Tibial nerve (tissue), 4 donors: ENCODE results near the gene ERFE. TPM values are rescaled to one million over a fixed set of nuclear protein-coding genes. Genes with fewer than 3 reads are reported as not detected.

ENCODE experiments used
- DNase-seq, 2 donors: peaks; one replicate each; pipeline ENCODE4 v3.0.0-alpha.2; 2019; ENCODE audit warnings: low spot score in 2 of 2
- H3K27ac ChIP-seq, 4 donors: fragments of 200-600 bp; sonication (generic) in 3 of 4; one replicate each; pipeline ENCODE4 v1.5.1; 2017 to 2019; ENCODE audit warnings: mild to moderate bottlenecking in 1 of 4
- H3K27me3 ChIP-seq, 2 donors: fragments of 200-600 bp; sonication (generic) in 1 of 2; one replicate each; pipeline versions ENCODE4 v1.5.1 to v1.6.0; 2017 to 2019
- H3K36me3 ChIP-seq, 3 donors: fragments of 200-600 bp; sonication (generic); one replicate each; pipeline ENCODE4 v1.5.1; 2018 to 2019
- H3K4me1 ChIP-seq, 4 donors: fragments of 200-600 bp; sonication (generic) in 3 of 4; one replicate each; pipeline ENCODE4 v1.5.1; 2017 to 2019
- H3K4me3 ChIP-seq, 4 donors: fragments of 200-600 bp; sonication (generic) in 3 of 4; one replicate each; pipeline ENCODE4 v1.5.1; 2017 to 2019; ENCODE audit warnings: mild to moderate bottlenecking in 1 of 4, moderate library complexity in 1 of 4
- H3K9me3 ChIP-seq, 4 donors: fragments of 200-600 bp; sonication (generic) in 3 of 4; one replicate each; pipeline ENCODE4 v1.5.1; 2017 to 2019
- EP300 ChIP-seq, 2 donors: sonication (generic); formaldehyde crosslinking; IDR thresholded peaks; one replicate each; pipeline ENCODE4 v1.6.1; 2017; ENCODE audit warnings: antibody characterized with exemption in 2 of 2, mild to moderate bottlenecking in 1 of 2
- POLR2A ChIP-seq, 2 donors: fragments of 450-650 bp; IDR thresholded peaks; one replicate each; pipeline ENCODE4 v1.6.1; 2017; ENCODE audit warnings: antibody characterized with exemption in 2 of 2, mild to moderate bottlenecking in 2 of 2, moderate library complexity in 2 of 2
- WGBS, 2 donors: methylation state at CpG; one replicate each; pipeline ENCODE4 v1.1.5; 2018; 5-methylcytosine and 5-hydroxymethylcytosine counted together
- total RNA-seq, 4 donors: library from RNA; depleted of rRNA; stranded (reverse); fragments of >200 nt; gene quantifications; one replicate each; pipeline ENCODE4 v1.1.0, GENCODE V29; 2016
- TF ChIP-seq, protein P1 (sequence below), 5 experiments: fragments of 200-600 bp in 3 of 5; fragments of 450-650 bp in 2 of 5; sonication (generic) in 3 of 5; IDR thresholded peaks; one replicate each; pipeline ENCODE4 v1.5.1; 2016 to 2019; ENCODE audit warnings: antibody characterized with exemption in 5 of 5, mild to moderate bottlenecking in 3 of 5, moderate library complexity in 2 of 5

The ERFE gene
- total RNA-seq, 4 donors from 2014 or later: not detected

DNA sequence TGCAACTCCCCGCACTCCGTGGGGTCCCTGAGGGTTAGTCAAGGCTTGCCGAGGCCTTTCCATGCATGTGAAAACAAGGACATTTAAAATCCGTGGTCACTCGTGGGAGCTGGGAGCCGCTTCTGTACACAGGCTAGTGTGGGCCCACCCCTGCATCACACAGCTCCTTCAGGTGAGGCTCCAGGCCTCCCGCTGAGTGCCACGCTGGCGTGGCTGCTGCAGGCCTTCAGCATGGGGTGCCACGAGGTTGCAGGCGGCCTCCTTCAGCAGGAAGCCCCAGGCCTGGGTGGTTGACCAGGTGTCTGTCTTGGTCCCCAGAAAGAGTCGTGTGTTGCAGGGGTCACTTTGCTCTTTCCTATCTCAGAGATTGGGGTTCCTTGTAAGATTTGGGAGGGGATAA lies 13.7 kb upstream of the ERFE start:
- no peaks in the 10 kb centered on the region for H3K9me3 ChIP-seq
- no peak overlapping the region for H3K27ac ChIP-seq
- H3K27me3 ChIP-seq: no peaks in the 10 kb centered on the region
- no peaks in the 10 kb centered on the region for H3K36me3 ChIP-seq
- no peak overlapping the region for H3K4me3 ChIP-seq
- WGBS, 2 donors: 83 to 85% methylated on average over 5 to 12 of the region's 12 CpGs
- DNase-seq: no peak
- TF ChIP-seq, protein P1, sequence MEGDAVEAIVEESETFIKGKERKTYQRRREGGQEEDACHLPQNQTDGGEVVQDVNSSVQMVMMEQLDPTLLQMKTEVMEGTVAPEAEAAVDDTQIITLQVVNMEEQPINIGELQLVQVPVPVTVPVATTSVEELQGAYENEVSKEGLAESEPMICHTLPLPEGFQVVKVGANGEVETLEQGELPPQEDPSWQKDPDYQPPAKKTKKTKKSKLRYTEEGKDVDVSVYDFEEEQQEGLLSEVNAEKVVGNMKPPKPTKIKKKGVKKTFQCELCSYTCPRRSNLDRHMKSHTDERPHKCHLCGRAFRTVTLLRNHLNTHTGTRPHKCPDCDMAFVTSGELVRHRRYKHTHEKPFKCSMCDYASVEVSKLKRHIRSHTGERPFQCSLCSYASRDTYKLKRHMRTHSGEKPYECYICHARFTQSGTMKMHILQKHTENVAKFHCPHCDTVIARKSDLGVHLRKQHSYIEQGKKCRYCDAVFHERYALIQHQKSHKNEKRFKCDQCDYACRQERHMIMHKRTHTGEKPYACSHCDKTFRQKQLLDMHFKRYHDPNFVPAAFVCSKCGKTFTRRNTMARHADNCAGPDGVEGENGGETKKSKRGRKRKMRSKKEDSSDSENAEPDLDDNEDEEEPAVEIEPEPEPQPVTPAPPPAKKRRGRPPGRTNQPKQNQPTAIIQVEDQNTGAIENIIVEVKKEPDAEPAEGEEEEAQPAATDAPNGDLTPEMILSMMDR (IDR thresholded peaks at IDR 0.05): no peak
- TF ChIP-seq POLR2A (IDR thresholded peaks at IDR 0.05) (no peak), EP300 (IDR thresholded peaks at IDR 0.05) (no peak)
- H3K4me1 ChIP-seq: no peaks in the 10 kb centered on the region

DNA sequence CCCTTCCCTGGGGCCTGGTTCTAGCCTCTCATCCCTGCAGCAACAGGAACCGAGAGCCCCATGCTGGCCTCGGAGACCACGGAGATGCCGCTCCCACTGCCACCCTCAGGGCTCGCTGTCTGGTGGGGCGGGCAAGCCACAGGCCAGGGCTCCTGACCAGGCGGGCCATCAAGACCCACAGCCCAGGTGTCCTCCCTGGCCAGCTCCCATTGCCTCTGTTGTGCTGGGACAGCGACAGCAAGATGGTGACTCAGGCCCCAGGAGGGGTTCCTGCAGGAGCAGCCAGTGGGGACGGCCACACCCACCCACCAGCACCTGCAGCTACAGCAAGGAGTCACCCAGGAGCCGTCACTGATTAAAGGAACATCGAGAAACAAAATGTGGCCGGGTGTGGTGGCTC lies 12.9 kb upstream of the ERFE start:
- Histone ChIP-seq H3K9me3 (no peaks in the 10 kb centered on the region), H3K4me1 (no peaks in the 10 kb centered on the region), H3K36me3 (no peaks in the 10 kb centered on the region), H3K27ac (no peak overlapping the region), H3K27me3 (no peaks in the 10 kb centered on the region), H3K4me3 (no peak overlapping the region)
- DNase-seq: no peak
- 79 to 82% methylated on average over 9 to 12 of the region's 12 CpGs for WGBS, 2 donors
- TF ChIP-seq EP300 (IDR thresholded peaks at IDR 0.05): no peak
- TF ChIP-seq, protein P1 (IDR thresholded peaks at IDR 0.05): no peak

GRCh38 chr2:238146884-238147544 lies 11.8 kb upstream of the ERFE start:
- DNase-seq: no peak
- TF ChIP-seq, protein P1 (IDR thresholded peaks at IDR 0.05): no peak
- TF ChIP-seq POLR2A (IDR thresholded peaks at IDR 0.05) (no peak), EP300 (IDR thresholded peaks at IDR 0.05) (no peak)
- WGBS, 2 donors: 81 to 84% methylated on average over 10 to 13 of the region's 13 CpGs

DNA sequence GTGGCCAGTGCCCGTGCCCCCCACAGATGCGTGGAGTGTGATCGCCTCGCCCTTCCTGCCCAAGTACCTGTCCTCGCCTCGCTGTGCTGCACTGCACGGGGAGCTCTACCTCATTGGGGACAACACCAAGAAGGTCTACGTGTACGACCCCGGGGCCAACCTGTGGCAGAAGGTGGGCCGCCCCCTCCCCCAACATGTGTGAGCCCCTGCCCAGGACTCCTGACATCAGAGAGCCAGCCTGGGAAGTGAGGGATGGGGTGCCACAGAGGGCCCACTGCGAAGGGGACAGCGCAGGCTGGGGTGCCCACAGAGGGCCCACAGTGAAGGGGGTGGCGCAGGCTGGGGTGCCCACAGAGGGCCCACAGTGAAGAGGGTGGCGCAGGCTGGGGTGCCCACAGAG lies 9.8 kb upstream of the ERFE start:
- Histone ChIP-seq H3K9me3 (no peaks in the 10 kb centered on the region), H3K27me3 (no peaks in the 10 kb centered on the region), H3K4me3 (no peak overlapping the region), H3K36me3 (no peaks in the 10 kb centered on the region), H3K27ac (no peak overlapping the region), H3K4me1 (no peaks in the 10 kb centered on the region)
- TF ChIP-seq POLR2A (IDR thresholded peaks at IDR 0.05) (no peak), EP300 (IDR thresholded peaks at IDR 0.05) (no peak)
- TF ChIP-seq, protein P1 (IDR thresholded peaks at IDR 0.05): no peak
- DNase-seq: no peak
- 90 to 92% methylated on average over 9 to 13 of the region's 15 CpGs for WGBS, 2 donors

More at GRCh38 chr2:238146884-238147544, 11.8 kb upstream of the ERFE start:
- no peaks in the 10 kb centered on the region for H3K9me3 ChIP-seq
- no peak overlapping the region for H3K27ac ChIP-seq
- H3K36me3 ChIP-seq: no peaks in the 10 kb centered on the region
- H3K4me3 ChIP-seq: no peak overlapping the region
- no peaks in the 10 kb centered on the region for H3K4me1 ChIP-seq
- no peaks in the 10 kb centered on the region for H3K27me3 ChIP-seq

- WGBS, 2 donors: 68 to 85% methylated on average over 11 to 13 of the region's 14 CpGs
- TF ChIP-seq, protein P1 (IDR thresholded peaks at IDR 0.05): no peak
- TF ChIP-seq EP300 (IDR thresholded peaks at IDR 0.05) (no peak), POLR2A (IDR thresholded peaks at IDR 0.05) (no peak)
- H3K9me3 ChIP-seq: no peaks in the 10 kb centered on the region
Measured at GRCh38 chr2:238149841-238150572, 8.8 kb upstream of the ERFE start.

More at GRCh38 chr2:238149841-238150572, 8.8 kb upstream of the ERFE start:
- no peaks in the 10 kb centered on the region for H3K27me3 ChIP-seq
- no peaks in the 10 kb centered on the region for H3K4me1 ChIP-seq
- no peak overlapping the region for H3K4me3 ChIP-seq
- H3K36me3 ChIP-seq: no peaks in the 10 kb centered on the region
- H3K27ac ChIP-seq: no peak overlapping the region
- DNase-seq: no peak
